Measurements from ENCODE around the gene IGF1R. TPM values are rescaled to one million over a fixed set of nuclear protein-coding genes. Genes with fewer than 3 reads are reported as not detected.
"Not testable (repeated sequence)": the region's sequence is repeated elsewhere in the genome, so short reads cannot be mapped to it uniquely, and the experiment has no call there.

Gene IGF1R
- total RNA-seq, 1 donor from 2014 or later: 31.9 TPM

DNA sequence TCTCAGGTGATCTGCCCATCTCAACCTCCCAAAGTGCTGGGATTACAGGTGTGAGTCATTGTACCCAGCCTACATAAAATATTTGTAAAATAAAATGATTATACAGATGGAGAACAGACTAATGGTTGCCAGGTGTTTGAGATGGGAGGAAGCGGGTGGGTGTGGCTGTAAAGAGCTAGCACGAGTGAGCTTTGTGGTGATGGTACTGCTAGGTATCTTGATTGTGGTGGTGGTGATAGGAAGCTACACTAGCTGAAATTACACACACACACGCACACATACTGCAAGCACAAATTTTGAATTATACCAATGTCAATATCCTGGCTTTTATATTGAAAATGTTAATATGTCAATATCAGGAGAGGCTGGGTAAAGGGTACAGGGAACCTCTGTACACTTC lies 353.9 kb downstream of the IGF1R start:
- no peak for DNase-seq

DNA sequence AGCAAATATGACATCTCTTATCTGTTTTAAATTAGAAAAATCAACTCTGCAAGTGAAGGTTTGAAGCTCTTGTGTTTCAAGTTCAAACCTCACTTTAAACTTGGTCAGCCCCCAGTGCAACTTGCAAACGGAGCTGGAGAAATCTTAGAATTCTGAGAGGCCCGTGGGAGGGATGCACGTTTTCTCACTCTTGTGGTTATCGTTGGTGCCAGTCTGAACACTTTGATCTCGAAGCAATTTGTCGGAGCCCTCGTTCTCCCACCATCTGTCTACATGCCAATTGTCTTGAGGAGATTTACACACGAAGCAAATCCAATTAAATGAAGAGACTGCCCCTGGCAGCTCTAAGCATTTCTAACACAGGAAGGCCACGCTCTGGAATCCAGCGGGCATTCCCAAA lies 355.0 kb downstream of the IGF1R start:
- DNase-seq: not testable (repeated sequence)

GRCh38 chr15:99004998-99005974 lies 356.9 kb downstream of the IGF1R start:
- not testable (repeated sequence) for DNase-seq

DNA sequence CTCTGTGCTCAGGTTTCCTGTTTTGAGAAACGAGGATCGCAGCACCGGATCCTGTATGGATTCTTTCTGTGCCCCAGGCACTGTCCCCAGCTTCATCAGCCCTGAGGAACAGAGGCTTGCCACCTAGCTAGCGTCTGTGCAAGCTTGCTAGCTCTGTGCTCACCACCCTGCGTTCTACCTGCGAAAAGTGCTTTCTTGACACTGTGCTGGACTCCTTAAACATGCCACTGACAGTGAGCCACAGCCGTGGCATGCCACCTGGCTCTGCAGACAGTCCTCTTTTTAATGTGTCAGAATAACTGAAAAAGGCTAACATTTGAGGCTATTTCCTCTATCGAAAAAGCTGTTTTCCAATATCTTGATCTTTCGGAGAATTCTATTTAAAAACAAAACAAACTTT lies 357.8 kb downstream of the IGF1R start:
- no peak for DNase-seq

DNA sequence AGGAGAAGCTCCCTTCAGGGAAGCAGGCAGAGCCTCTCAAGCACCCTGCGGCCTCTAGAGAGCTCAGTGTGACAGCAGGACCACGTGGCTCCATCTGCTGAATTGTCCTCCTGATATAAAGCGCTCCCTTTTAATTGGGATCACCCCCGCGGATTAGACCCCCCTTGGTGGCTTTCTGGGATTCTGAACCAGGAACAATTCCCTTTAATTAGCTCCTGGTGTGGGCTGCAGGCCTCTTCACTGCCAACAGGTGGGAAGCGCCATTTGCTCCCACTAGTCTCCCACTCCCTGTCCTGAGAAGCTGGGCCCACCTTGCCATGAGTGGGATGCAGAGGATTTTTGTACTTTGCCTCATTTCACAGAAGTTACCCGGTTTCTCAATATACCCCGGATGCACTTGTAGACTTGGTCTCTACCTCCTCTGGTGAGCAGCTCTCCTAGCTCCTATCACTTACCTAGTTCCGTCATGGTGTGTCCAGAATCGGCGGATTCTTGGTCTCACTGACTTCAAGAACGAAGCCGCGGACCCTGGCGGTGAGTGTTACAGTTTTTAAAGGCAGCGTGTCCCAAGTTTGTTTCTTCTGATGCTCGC lies 358.7 kb downstream of the IGF1R start:
- no peak for DNase-seq

GRCh38 chr15:99009741-99010330 lies 361.5 kb downstream of the IGF1R start:
- no peak for DNase-seq

GRCh38 chr15:99010768-99011167 lies 362.4 kb downstream of the IGF1R start:
- DNase-seq: no peak

Small RNA genes within 50 kb of the gene (small RNA-seq; reads per million reads assigned to genes)
- not detected for gene MIR4714 (ENCODE audit: low replicate concordance)

All from skin of body (tissue), 3 donors.